T-helper 2 cell (primary cell): ENCODE data around the gene KLK1.

Source experiments
- DNase-seq, 5 experiments: peaks; one replicate each; pipeline versions ENCODE4 v3.0.0 to v3.0.0-alpha.2; 2012 to 2022

The KLK1 gene

DNA sequence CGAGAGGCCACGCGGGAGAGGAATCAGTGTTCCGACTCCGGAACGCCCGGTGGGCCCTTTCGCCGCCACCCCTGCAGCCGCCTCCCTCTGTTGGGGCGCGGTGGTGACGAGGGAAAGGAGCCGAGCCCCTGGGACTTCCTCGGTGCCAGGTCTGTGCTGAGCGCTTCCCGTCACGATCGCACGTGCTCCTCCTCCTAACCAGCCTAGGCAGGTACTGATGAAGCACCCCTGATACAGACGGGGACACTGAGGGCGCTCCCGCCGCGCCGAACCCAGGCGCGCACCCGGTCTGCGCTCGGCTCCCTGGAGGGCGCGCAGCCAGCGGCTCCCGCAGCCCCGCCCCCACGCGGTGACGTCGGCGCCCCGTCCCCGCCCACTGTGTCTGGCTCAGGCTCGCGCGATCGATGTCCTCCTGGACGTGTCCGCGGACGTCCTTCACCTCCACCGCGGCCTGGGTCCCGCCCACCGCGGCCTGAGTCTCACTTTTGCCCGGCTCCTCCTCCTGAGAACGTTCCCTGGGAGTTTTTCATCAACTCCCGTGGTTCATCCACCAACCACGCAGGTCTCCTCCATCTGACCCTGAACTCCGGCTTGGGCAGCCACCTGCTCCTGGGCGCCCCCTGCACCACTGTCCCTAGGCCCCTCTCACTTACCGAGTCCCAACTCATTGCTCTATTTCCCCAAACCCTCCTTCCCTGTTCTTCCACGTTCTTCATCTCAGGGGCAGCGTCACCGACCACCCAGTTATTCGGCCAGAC lies 12.4 kb upstream of the KLK1 start:
- DNase-seq, result peak; percentile 12 to 78 (median 56)

- DNase-seq, result no peak
These were observed 11.7 kb upstream of the KLK1 start for GRCh38 chr19:50835103-50835784.

DNA sequence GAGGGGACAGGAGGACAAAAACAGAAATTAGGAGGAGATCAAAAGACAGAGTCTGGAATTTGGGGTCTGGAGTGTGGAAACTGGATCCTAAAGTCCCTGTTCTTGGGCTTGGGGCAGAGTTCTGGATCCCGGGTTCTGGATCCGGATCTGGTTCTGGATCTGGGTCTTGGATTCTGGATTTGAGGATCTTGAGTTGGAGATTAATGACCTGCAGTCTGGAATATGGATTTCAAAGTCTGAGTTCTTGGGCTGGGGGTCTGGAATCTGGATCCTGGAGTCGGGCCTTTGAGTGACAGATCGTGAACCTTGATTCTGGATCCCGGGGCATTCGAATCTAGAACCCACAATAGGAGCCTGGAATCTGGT lies 10.2 kb upstream of the KLK1 start:
- no peak for DNase-seq

GRCh38 chr19:50833117-50833801 lies 9.7 kb upstream of the KLK1 start, which contains the start of gene KLK15:
Gene KLK15 (minus strand): TSS chr19:50833574. CDS start chr19:50831492, 2,082 bp downstream.
- no peak for DNase-seq

DNA sequence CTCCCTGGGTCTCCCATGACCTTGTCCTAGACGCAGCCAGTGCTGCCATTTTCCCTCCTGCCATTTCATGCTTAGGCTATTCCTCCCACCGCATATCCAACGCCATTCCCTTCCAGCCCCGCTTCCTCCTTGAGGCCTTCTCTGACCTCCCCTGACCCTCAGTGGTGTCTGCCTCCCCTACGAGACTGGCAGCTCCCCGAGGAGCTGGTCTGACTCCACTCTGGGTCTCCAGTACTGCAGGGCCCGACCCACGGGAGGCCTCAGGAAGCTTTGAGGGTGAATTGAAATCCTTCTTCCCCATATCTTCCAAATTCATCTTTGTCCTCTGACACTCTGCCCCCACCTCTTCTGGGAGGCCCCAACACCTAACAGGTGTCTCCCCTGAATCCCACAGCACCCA lies 9.1 kb upstream of the KLK1 start:
- DNase-seq, result no peak

GRCh38 chr19:50831026-50831396 lies 7.4 kb upstream of the KLK1 start:
- DNase-seq, result no peak

- DNase-seq, result no peak
These were observed 6.9 kb upstream of the KLK1 start for GRCh38 chr19:50830266-50831025.

GRCh38 chr19:50829801-50830200 lies 6.2 kb upstream of the KLK1 start:
- DNase-seq, result no peak

- DNase-seq, result no peak
These were observed 3.9 kb upstream of the KLK1 start for GRCh38 chr19:50827476-50827875.

DNA sequence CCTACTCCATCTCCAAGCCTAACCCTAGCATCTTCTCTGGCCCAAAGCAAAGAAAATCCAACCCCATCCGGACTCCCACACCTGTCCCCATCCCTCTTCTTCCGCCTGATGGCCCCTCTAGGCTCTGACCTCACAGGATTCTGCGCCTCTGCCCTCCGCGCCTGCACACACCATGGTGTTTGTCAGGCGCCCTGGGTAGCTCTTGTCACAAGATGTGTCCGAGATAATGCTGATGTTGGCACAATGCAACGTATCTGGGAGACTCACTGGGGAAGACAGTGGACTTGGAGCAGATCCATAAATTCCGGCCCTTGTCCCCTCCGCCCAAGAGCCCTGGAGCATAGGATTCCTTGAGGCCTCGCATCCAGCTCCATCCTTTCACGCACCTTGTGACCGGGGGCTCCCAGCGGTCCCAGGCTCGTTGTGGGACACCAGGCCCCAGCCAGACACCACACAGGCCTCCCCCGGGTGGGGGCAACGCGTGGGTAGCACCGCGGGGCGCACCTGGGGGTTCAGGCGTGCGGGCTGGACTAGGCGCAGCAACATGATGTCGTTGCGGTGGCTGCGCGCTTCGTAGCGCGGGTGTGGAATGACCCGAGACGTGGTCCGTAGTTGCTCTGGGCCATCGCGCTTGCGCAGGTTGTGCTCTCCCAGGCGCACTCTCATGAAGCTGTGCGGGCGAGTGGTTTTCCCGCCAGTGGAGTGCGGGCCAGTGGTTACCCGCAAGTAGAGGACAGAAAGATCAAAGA lies 3.1 kb upstream of the KLK1 start:
- no peak for DNase-seq

DNA sequence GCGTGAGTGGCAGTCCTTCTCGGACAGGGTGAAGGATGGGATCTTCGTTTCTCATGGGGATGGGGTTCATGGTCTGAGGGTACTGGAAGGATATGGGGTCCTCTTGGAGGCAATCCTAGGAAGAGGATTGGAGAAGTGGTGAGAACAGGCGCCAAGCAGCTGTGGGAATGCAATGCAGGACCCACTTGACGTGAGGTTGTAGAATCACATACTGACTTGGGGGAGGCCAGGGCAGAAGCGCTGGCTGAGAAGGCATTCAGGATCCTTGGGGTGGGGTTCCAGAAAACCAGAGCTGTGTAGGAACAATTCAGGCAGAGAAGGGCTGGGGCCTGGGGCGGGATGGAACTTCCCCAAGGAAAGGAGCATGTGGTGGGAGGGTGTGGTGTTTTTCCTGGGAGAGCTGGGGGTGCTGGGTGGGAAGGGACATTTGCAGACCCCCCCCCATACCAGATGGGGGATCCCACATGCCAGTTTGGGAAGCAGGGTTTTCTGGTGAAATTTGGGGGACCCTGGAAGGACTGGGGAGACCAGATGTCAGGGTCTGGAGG lies 852 bp downstream of the KLK1 start:
- DNase-seq, result no peak

DNA sequence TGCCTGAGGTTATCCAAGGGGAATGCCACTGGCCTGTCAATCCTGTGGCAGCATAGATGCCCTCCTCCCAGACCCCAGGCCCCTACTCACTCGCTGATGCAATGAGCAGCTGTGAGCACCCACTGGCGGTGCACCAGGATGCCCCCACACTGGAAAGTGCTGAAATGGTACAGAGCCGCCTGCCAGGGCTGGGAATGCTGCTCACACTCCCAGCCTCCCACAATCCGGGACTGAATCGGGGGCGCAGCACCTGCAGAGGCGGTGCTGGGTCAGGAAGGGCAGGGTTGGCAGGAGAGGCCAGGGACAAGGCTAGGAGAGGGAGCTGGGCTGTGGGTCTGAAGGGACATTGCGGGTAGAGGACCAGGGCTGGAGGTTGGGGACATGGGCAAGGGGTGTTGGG lies 2.0 kb downstream of the KLK1 start:
- DNase-seq, result no peak

GRCh38 chr19:50821248-50821612 lies 2.4 kb downstream of the KLK1 start:
- DNase-seq, result no peak

GRCh38 chr19:50820549-50821247 lies 2.9 kb downstream of the KLK1 start:
- DNase-seq, result no peak

- no peak for DNase-seq
These were observed 3.5 kb downstream of the KLK1 start for GRCh38 chr19:50820086-50820485.

DNA sequence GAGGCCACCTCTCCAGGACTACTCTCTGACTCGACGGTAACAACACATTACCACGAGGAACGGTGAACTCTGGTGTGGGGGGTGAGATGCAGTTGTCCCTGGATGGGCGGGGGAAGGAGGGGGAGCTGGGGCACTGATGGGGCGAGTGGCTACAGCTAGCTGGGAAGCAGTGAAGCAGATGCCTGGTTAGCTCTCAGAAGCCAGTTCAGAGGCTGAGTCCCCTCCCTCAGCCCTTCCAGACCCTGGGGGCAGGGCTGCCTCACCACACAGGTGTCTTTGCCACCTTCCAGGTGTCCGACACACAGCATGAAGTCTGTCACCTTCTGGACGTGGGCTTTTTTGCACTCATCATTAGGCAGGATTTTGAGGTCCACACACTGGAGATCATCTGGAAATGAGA lies 4.0 kb downstream of the KLK1 start:
- no peak for DNase-seq

DNA sequence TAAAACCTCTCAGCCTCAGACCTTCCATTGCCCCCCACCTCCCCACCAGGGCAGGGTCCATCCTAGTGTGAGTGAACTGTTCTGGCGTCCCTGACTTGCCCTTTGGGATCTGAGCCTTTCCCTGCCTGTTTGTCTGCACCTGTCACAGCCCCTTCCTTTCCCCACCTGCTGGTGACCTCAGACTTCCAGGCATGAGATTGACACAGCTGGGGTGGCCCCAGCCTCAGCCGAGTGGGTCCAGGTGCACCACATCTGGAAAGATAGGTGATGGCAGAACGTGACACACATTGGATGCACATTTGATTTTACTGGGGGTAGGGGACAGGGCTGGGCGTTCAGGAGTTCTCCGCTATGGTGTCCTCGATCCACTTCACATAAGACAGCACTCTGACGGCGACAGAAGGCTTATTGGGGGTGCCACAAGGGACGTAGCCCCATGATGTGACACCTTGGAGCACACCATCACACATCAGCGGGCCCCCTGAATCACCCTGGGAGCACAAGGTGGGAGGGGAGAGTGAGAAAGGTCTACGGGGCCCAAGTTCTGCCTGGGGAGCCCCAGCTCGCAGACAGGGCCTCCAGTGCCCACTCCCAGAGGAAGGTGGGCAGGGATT lies 4.6 kb downstream of the KLK1 start:
- no peak for DNase-seq

GRCh38 chr19:50817941-50818858 lies 5.4 kb downstream of the KLK1 start:
- DNase-seq, result peak in 4 of 5 experiments; percentile 30 to 45 (median 40)

DNA sequence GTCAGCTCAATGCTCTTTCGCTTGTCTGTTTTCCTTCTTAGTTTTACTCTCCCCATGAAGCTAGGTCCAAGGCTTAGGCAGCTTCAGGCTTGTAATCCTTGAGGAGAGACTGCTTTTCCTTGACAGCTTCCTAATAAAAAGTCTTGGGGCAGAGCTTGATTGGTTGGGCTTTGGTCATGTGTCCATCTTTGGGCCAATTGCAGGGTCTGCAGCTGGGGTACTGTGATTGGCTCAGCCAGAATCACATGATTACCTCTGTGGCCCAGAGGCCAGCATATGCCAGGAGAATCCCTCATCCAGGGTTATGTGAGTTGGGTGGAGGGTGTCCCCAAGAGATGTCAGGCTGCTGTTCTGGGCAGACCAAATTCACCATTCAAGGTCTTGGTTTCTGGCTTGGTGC lies 8.1 kb downstream of the KLK1 start:
- DNase-seq, result no peak

DNA sequence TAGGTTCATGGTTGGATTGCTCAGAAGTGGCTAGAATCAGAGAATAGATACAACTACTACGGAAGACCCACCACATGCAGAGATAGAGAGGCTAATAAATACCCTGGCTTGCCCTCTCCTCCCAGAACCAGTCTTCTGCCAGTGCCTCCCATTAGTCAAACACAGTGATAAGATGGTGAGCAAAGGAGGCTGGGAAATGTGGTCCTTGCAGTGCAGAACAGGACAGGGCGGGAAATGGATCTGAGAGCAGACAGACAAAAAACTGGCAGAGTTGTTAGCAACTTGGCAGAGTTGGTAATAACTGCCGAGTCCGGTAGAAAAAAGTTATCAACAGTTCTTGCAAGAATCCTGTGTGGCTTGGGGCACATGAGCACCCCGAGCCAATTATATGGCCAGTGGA lies 8.7 kb downstream of the KLK1 start:
- no peak for DNase-seq
